Osteocyte (in vitro differentiated cells): ENCODE results near the gene TGFBR3. TPM values are rescaled to one million over a fixed set of nuclear protein-coding genes. Genes with fewer than 3 reads are reported as not detected.

Experiments used
- DNase-seq: peaks from one replicate; pipeline ENCODE4 v3.0.0; 2021; ENCODE audit warnings: mixed read lengths; ENCODE audit not compliant: unreplicated experiment; ENCODE audit errors: extremely low spot score
- H3K27ac Mint-ChIP-seq: one replicate; pipeline ENCODE4 v1.8.0; 2021; ENCODE audit warnings: mild to moderate bottlenecking, mixed read lengths; ENCODE audit not compliant: unreplicated experiment
- H3K27me3 Mint-ChIP-seq: one replicate; pipeline ENCODE4 v1.8.0; 2021; ENCODE audit warnings: mixed read lengths; ENCODE audit not compliant: unreplicated experiment
- H3K36me3 Mint-ChIP-seq: one replicate; pipeline ENCODE4 v1.8.0; 2021; ENCODE audit warnings: mixed read lengths; ENCODE audit not compliant: unreplicated experiment
- H3K4me1 Mint-ChIP-seq: one replicate; pipeline ENCODE4 v1.8.0; 2021; ENCODE audit warnings: mixed read lengths; ENCODE audit not compliant: unreplicated experiment
- H3K4me3 Mint-ChIP-seq: one replicate; pipeline ENCODE4 v1.8.0; 2021; ENCODE audit warnings: mild to moderate bottlenecking, moderate library complexity, mixed read lengths; ENCODE audit not compliant: unreplicated experiment
- H3K9me3 Mint-ChIP-seq: one replicate; pipeline ENCODE4 v1.8.0; 2021; ENCODE audit warnings: mixed read lengths; ENCODE audit not compliant: unreplicated experiment
- CTCF ChIP-seq: fragments of 200-600 bp; sonication (generic); IDR thresholded peaks from 2 replicates; pipeline ENCODE4 v1.5.0; 2021; ENCODE audit warnings: antibody characterized with exemption, mild to moderate bottlenecking, moderate library complexity
- total RNA-seq: library from RNA; stranded (reverse); gene quantifications from 2 replicates; pipeline ENCODE4 v1.2.1, GENCODE V29; 2021

TGFBR3 gene
- total RNA-seq, 1 donor from 2014 or later, result 14.1 TPM

DNA sequence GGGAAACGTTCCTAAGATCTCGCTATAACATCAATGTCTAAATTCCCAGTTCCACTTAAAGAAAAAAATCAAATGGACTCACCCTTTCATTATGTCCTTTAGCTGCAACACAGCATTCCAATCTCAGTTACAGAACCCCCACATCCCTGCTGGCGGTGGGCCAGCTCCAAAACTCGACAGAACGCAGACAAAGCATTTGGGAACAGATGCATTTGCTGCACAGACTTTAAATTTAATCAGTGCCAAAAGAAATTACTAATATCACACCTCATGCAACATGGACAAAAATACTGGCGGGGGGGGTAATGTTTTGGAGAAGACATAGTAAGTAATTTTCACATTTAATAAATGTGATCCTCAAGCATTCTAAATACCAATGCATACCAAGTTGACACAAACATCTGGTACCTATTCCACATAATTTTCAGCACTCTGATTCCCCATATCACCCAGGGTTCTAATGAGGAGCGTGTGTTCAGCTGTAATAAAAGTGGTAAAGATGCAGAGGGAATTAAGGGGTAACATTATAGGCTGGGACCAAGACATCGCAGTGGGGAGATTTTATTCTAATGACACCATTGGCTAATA lies 79.7 kb downstream of the TGFBR3 start:
- no peak overlapping the region for H3K4me3 Mint-ChIP-seq
- H3K9me3 Mint-ChIP-seq, result no peaks in the 10 kb centered on the region
- peak overlapping the region; percentile 96 for H3K27ac Mint-ChIP-seq
- DNase-seq, result no peak
- no peak for TF ChIP-seq CTCF
- H3K36me3 Mint-ChIP-seq, result no peaks in the 10 kb centered on the region
- peaks cover 63% of the 10 kb centered on the region for H3K4me1 Mint-ChIP-seq
- no peaks in the 10 kb centered on the region for H3K27me3 Mint-ChIP-seq

- H3K9me3 Mint-ChIP-seq, result no peaks in the 10 kb centered on the region
- peak; percentile 10 for TF ChIP-seq CTCF
- H3K27me3 Mint-ChIP-seq, result no peaks in the 10 kb centered on the region
- no peak for DNase-seq
- peaks cover 63% of the 10 kb centered on the region for H3K4me1 Mint-ChIP-seq
- H3K4me3 Mint-ChIP-seq, result no peak overlapping the region
- H3K27ac Mint-ChIP-seq, result peak overlapping the region; percentile 96
- peaks cover 2% of the 10 kb centered on the region for H3K36me3 Mint-ChIP-seq
These were observed 80.6 kb downstream of the TGFBR3 start for GRCh38 chr1:91805311-91805801.

GRCh38 chr1:91804546-91805023 lies 81.4 kb downstream of the TGFBR3 start:
- TF ChIP-seq CTCF, result no peak
- peaks cover 66% of the 10 kb centered on the region for H3K4me1 Mint-ChIP-seq
- no peaks in the 10 kb centered on the region for H3K9me3 Mint-ChIP-seq
- peaks cover 2% of the 10 kb centered on the region for H3K36me3 Mint-ChIP-seq
- H3K27ac Mint-ChIP-seq, result peak overlapping the region; percentile 96
- DNase-seq, result no peak
- H3K4me3 Mint-ChIP-seq, result no peak overlapping the region
- H3K27me3 Mint-ChIP-seq, result no peaks in the 10 kb centered on the region

DNA sequence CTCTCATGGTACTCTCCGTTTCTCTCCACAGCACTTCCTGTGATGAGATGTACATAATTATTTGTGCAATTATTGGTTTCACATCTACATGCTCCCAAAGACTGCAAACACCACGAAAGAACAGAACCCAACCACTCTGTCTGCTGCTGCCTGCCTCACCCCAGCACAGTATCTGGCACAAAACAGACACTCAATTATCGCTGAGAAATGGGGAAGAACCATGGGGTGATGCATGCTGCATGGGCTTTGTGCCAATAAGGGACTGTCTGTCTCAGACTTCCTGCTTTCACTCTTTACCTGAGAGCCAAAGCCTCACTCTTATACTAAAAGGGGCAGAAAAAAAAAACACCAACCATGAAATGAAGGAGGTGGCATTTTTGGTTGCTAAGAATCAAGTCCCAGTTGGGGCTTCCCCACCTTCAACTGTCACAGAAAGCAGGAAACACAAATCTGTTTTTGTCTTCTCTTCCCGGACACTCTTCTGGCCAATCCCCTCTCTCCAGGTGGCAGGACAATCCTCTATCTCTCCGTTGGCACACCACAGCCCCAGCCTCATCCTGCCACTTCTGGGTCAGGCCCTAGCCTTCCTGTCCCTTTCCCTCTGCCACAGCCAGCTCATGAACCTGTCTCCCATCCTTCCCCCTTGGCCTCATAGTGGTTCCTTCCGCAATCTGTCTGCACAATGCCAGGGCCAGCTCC lies 82.0 kb downstream of the TGFBR3 start:
- peak overlapping the region; percentile 33 for H3K27ac Mint-ChIP-seq
- no peak for DNase-seq
- H3K27me3 Mint-ChIP-seq, result no peaks in the 10 kb centered on the region

More for the DNA sequence above, 82.0 kb downstream of the TGFBR3 start:
- H3K4me3 Mint-ChIP-seq, result no peak overlapping the region
- no peaks in the 10 kb centered on the region for H3K9me3 Mint-ChIP-seq
- TF ChIP-seq CTCF, result no peak
- H3K4me1 Mint-ChIP-seq, result peaks cover 66% of the 10 kb centered on the region
- peaks cover 2% of the 10 kb centered on the region for H3K36me3 Mint-ChIP-seq
